Measurements from ENCODE around the gene ZDHHC7.
A peak's percentile ranks its signal among the peaks of the same experiment; 100 is the strongest.

Gene ZDHHC7

DNA sequence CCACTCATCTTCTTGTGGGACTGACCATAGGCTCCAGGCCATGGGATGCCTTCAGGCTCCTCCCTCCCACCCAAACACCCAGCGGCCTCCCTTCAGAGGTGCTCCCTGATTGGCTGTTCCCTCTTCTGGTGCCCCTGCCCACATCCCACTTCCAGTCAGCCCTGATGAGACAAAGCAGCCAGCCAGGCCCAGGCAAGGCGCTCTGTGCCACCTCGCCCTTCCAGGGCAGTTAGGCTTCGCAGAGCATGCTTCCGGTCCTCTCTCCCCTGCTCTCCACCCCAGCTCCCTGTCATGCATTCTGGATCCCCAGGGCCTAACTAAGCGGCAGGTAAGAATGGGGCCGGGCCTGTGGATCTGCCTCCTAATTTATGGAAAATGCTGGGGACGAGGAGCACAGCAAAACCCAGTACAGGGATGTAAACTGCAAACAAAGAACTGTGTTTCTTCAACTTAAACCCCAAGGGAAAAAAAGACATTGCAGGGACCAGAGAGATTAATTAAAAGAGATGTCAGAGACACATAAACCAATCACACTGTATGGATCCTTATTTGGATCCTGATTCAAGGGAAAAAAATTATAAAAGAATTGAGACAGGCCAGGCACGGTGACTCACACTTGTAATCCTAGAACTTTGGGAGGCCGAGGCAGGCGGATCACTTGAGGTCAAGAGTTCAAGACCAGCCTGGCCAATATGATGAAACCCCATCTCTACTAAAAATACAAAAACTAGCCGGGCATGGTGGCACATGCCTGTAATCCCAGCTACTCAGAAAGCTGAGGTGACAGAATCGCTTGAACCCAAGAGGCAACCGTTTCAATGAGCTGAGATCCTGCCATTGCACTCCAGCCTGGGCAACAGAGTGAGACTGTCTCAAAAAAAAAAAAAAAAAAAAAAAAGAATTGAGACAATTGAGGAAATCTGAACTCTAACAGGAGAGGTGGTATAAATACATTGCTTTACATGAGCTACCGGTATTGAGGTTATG is 26.0 kb downstream of the ZDHHC7 start:
- DNase-seq (ENCODE audit: low read depth), result peak; percentile 81
- TF ChIP-seq, protein P1, sequence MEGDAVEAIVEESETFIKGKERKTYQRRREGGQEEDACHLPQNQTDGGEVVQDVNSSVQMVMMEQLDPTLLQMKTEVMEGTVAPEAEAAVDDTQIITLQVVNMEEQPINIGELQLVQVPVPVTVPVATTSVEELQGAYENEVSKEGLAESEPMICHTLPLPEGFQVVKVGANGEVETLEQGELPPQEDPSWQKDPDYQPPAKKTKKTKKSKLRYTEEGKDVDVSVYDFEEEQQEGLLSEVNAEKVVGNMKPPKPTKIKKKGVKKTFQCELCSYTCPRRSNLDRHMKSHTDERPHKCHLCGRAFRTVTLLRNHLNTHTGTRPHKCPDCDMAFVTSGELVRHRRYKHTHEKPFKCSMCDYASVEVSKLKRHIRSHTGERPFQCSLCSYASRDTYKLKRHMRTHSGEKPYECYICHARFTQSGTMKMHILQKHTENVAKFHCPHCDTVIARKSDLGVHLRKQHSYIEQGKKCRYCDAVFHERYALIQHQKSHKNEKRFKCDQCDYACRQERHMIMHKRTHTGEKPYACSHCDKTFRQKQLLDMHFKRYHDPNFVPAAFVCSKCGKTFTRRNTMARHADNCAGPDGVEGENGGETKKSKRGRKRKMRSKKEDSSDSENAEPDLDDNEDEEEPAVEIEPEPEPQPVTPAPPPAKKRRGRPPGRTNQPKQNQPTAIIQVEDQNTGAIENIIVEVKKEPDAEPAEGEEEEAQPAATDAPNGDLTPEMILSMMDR (conservative IDR thresholded peaks at IDR 0.05; ENCODE audit: low read depth, low read length), result no peak
- H3K4me3 ChIP-seq (ENCODE audit: low read depth, low read length), result no peak overlapping the region

- TF ChIP-seq, protein P1 (conservative IDR thresholded peaks at IDR 0.05; ENCODE audit: low read depth, low read length), result no peak
- H3K4me3 ChIP-seq (ENCODE audit: low read depth, low read length), result no peak overlapping the region
- no peak for DNase-seq (ENCODE audit: low read depth)
These were observed 28.9 kb downstream of the ZDHHC7 start for GRCh38 chr16:84982434-84982833.

DNA sequence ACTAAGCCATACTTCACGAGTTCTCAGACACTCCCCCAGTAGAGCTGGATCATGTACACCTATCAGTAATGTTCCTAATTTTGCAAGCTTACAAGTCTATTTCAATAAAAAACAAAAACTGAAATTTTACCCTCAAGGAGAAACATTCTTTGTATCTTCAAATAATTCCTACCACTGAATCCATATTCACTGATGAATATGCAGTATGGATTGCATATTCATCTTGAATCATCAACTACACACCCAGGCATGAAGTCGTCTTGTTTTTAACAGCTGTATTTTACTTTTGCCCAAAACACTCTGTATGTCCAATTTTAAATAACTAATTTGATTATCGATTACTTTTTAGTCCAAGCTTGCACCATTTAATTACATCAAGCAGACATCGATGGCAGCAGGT is 31.8 kb downstream of the ZDHHC7 start:
- TF ChIP-seq, protein P1 (conservative IDR thresholded peaks at IDR 0.05; ENCODE audit: low read depth, low read length), result no peak
- H3K4me3 ChIP-seq (ENCODE audit: low read depth, low read length), result no peak overlapping the region
- DNase-seq (ENCODE audit: low read depth), result no peak

DNA sequence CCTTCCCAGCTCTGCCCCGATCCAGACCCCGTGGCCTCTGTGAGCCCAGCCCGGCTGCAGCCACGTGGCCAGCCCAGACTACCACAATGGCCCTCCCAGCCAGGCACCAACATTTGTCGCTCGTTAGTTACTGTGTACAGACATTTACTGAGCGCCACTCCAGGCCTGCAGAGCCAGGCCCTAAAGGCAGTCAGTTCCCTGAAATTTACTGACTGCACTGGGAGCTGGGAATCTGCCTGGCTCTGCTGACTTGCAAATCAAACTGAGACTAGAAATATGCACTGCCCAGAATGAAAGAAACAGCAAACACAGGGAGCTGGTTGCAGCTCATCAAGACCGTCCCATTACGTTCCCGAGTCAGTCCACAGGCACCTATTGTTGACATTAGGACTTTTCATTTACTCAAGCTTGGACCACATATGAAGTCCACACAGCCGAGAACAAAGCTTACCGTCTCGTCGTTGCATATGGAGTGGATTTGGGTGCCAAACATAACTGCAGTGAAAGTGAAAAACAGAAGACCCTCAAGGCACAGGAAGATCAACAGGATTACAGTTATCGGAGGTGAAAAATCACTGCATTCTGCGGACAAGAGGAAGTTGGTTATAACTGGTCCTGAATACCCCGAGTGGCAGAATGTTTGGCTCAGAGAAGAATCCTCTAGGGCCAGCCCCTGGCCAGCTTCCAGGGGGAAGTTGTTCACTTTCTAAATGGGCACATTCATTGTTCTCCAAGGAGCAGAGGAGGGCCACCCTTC is 34.5 kb downstream of the ZDHHC7 start:
- H3K4me3 ChIP-seq (ENCODE audit: low read depth, low read length), result no peak overlapping the region
- TF ChIP-seq, protein P1 (conservative IDR thresholded peaks at IDR 0.05; ENCODE audit: low read depth, low read length), result no peak
- DNase-seq (ENCODE audit: low read depth), result peak; percentile 21

- TF ChIP-seq, protein P1 (conservative IDR thresholded peaks at IDR 0.05; ENCODE audit: low read depth, low read length), result no peak
- H3K4me3 ChIP-seq (ENCODE audit: low read depth, low read length), result no peak overlapping the region
- no peak for DNase-seq (ENCODE audit: low read depth)
These were observed 35.8 kb downstream of the ZDHHC7 start for GRCh38 chr16:84975522-84975921.

DNA sequence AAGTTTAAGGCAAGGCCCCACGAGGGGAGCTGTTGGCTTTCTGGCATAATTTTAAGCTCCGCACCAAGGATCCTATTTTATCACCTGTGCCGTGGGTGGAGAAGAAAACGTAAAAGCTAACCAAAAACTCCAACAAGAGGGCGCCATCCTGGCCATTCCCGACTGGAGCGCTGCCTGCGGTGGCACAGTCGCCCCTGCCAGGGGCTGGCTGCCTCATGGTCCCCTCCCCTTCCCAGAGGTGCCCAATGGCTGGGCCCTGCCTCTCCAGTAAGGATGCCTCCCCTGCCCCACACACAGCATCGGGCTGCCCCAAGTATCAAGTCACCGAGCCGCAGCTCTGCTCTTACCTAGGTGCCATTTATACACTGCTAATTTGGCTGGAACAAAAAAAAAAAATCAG is 36.3 kb downstream of the ZDHHC7 start:
- TF ChIP-seq, protein P1 (conservative IDR thresholded peaks at IDR 0.05; ENCODE audit: low read depth, low read length), result no peak
- DNase-seq (ENCODE audit: low read depth), result no peak
- no peak overlapping the region for H3K4me3 ChIP-seq (ENCODE audit: low read depth, low read length)
